ENCODE results near the gene EGFR. TPM values are rescaled to one million over a fixed set of nuclear protein-coding genes. Genes with fewer than 3 reads are reported as not detected.

Gene EGFR
- total RNA-seq, 3 donors from 2014 or later, result 63.6 to 96.3 (median 72.5) TPM

DNA sequence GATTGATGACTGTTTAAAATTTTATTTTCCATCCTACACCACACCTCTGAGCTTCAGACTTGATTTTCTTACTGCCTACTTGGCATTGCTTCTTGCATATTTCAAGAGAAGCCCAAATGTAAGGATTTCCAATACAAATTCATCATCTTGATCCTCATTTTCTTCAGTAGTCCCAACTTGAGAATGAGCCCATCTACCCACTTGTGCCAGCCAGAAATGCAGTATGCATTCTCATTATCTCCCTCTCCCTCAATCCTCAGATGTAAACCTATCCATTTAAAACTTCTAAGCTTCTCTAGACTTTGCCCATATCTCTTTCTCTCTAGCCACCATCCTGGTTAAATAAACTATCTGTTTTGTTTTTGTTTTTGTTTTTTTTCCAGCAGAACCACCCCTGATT is 22.4 kb upstream of the EGFR start:
- no peak for ATAC-seq
- H3K36me3 ChIP-seq (ENCODE audit: low read depth), result no peaks in the 10 kb centered on the region
- no peak overlapping the region for H3K4me3 ChIP-seq
- no peak for DNase-seq
- intact Hi-C loops (cut with DNase I, micrococcal nuclease), result no loop called here
- no peak for TF ChIP-seq CTCF (IDR thresholded peaks at IDR 0.05)
- no peaks in the 10 kb centered on the region for H3K4me1 ChIP-seq (ENCODE audit: low read depth)
- no peaks in the 10 kb centered on the region for H3K9me3 ChIP-seq

DNA sequence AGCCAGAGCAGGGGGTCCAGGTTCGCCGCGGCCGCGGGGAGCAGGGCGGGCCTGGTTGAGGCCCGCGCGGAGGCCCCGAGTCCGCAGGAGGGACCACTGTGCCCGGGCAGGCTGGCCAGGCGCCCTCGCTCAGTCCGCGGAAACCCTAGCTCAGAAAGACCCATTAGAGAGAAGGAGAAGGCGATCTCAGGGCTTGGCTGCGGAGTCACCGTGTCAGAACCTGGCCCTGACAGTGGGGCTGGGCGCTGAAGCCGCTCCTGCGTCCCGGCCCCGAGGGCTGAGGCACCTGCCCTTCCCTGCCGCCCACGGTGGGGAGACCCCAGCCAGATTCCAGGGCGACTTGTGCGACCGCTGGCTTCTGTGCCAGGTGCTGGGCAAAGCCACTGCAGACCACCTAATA is 14.2 kb upstream of the EGFR start:
- H3K9me3 ChIP-seq, result no peaks in the 10 kb centered on the region
- no peak for TF ChIP-seq CTCF (IDR thresholded peaks at IDR 0.05)
- H3K36me3 ChIP-seq (ENCODE audit: low read depth), result no peaks in the 10 kb centered on the region
- intact Hi-C loops (cut with DNase I, micrococcal nuclease), result no loop called here
- DNase-seq (no peak), ATAC-seq (no peak)
- no peaks in the 10 kb centered on the region for H3K4me1 ChIP-seq (ENCODE audit: low read depth)
- H3K4me3 ChIP-seq, result no peak overlapping the region

GRCh38 chr7:55005241-55005851 is 13.5 kb upstream of the EGFR start:
- DNase-seq (no peak), ATAC-seq (no peak)
- intact Hi-C loops (cut with DNase I, micrococcal nuclease), result no loop called here
- no peak for TF ChIP-seq CTCF (IDR thresholded peaks at IDR 0.05)
- Histone ChIP-seq H3K4me1 (ENCODE audit: low read depth) (no peaks in the 10 kb centered on the region), H3K36me3 (ENCODE audit: low read depth) (no peaks in the 10 kb centered on the region), H3K4me3 (no peak overlapping the region), H3K9me3 (no peaks in the 10 kb centered on the region)

GRCh38 chr7:55006499-55006898 is 12.3 kb upstream of the EGFR start:
- no peak for TF ChIP-seq CTCF (IDR thresholded peaks at IDR 0.05)

DNA sequence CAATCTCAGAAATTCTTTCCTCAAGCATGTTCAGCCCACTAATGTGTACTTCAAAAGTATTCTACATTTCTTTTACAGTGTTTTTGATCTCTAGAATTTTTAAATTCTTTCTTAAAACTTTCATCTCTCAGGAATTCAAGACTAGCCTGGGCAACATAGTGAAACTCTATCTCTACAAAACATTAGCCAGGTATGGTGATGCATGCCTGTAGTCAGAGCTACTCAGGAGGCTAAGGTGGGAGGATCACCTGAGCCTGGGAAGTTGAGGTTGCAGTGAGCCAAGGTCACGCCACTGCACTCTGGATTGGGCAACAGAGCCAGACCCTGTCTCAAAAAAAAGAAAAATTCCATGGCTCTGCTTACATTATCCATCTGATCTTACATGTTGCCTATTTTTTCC is 5.0 kb upstream of the EGFR start:
- Histone ChIP-seq H3K36me3 (ENCODE audit: low read depth) (no peaks in the 10 kb centered on the region), H3K4me1 (ENCODE audit: low read depth) (no peaks in the 10 kb centered on the region), H3K4me3 (no peak overlapping the region), H3K9me3 (no peaks in the 10 kb centered on the region)
- ATAC-seq, result no peak
- no peak for DNase-seq
- intact Hi-C loops (cut with DNase I, micrococcal nuclease), result no loop called here
- no peak for TF ChIP-seq CTCF (IDR thresholded peaks at IDR 0.05)

More at GRCh38 chr7:55006499-55006898, 12.3 kb upstream of the EGFR start:
- Histone ChIP-seq H3K36me3 (ENCODE audit: low read depth) (no peaks in the 10 kb centered on the region), H3K9me3 (no peaks in the 10 kb centered on the region), H3K4me3 (no peak overlapping the region), H3K4me1 (ENCODE audit: low read depth) (no peaks in the 10 kb centered on the region)
- peak; percentile 33 for ATAC-seq
- intact Hi-C loops (cut with DNase I, micrococcal nuclease), result no loop called here
- DNase-seq, result no peak
